IMR-90 (cell line): Measurements from ENCODE around the gene WFDC9. TPM values are rescaled to one million over a fixed set of nuclear protein-coding genes. Genes with fewer than 3 reads are reported as not detected.

Experiments used
- ATAC-seq: fragments of 200-7000 bp; cut with Tn5 transposase; 2 replicates; pipeline ENCODE4 v1.9.1; 2020; ENCODE audit warnings: low read depth, mild to moderate bottlenecking, moderate library complexity
- BruUV-seq: library from RNA; stranded (reverse); fragments of 400-500 nt; replicated peaks from 2 replicates; lab custom pipeline; 2021; lab: Mats Ljungman, UMichigan
- CTCF ChIA-PET: fragments of 300-600 bp; formaldehyde crosslinking; extraction: SDS; loops from one replicate; lab custom pipeline; 2021; ENCODE audit warnings: antibody characterized with exemption; lab: Yijun Ruan, JAX
- POLR2A ChIA-PET: fragments of 300-600 bp; sonication (Branson Sonifier 250); formaldehyde crosslinking; loops from one replicate; lab custom pipeline; 2022; ENCODE audit warnings: antibody characterized with exemption; ENCODE audit not compliant: unreplicated experiment; lab: Charles Lee
- DNase-seq: peaks from one replicate; pipeline ENCODE4 v3.0.0; 2013
- H2AFZ ChIP-seq: replicated peaks from 2 replicates; pipeline ENCODE3; 2013; ENCODE audit warnings: low read length, mild to moderate bottlenecking; ENCODE audit not compliant: poor library complexity
- H2AK5ac ChIP-seq: 2 replicates; pipeline ENCODE4 v1.6.1; 2013; ENCODE audit warnings: low read depth, low read length, inconsistent platforms
- H2AK9ac ChIP-seq: replicated peaks from 2 replicates; pipeline ENCODE3; 2013; ENCODE audit warnings: mild to moderate bottlenecking, low read depth, low read length, moderate library complexity; ENCODE audit not compliant: poor library complexity
- H2BK120ac ChIP-seq: 2 replicates; pipeline ENCODE4 v1.6.1; 2013; ENCODE audit warnings: low read depth, low read length, inconsistent platforms
- H2BK15ac ChIP-seq: 3 replicates; pipeline ENCODE4 v1.6.1; 2013; ENCODE audit warnings: low read depth, low read length, inconsistent platforms
- H2BK20ac ChIP-seq: 2 replicates; pipeline ENCODE4 v1.6.1; 2013; ENCODE audit warnings: low read depth, mild to moderate bottlenecking, inconsistent platforms, low read length, moderate library complexity
- H2BK5ac ChIP-seq: 2 replicates; pipeline ENCODE4 v1.6.1; 2013; ENCODE audit warnings: mild to moderate bottlenecking, low read depth, low read length, inconsistent platforms; ENCODE audit not compliant: poor library complexity, severe bottlenecking
- H3K14ac ChIP-seq: replicated peaks from 2 replicates; pipeline ENCODE4 v1.6.1; 2013; ENCODE audit warnings: low read depth, low read length, inconsistent platforms
- H3K18ac ChIP-seq: 2 replicates; pipeline ENCODE4 v1.6.1; 2013; ENCODE audit warnings: low read depth, low read length, control low read depth
- H3K23ac ChIP-seq: 2 replicates; pipeline ENCODE4 v1.6.1; 2013; ENCODE audit warnings: low read depth, low read length, inconsistent platforms
- H3K27ac ChIP-seq: 2 replicates; pipeline ENCODE4 v1.5.1; 2013; ENCODE audit warnings: mild to moderate bottlenecking, control low read depth, low read length; ENCODE audit not compliant: insufficient read depth
- H3K27me3 ChIP-seq: 2 replicates; pipeline ENCODE4 v1.6.1; 2013; ENCODE audit warnings: low read length; ENCODE audit not compliant: control insufficient read depth, insufficient read depth
- H3K36me3 ChIP-seq: 2 replicates; pipeline ENCODE4 v1.6.1; 2013; ENCODE audit warnings: low read length, mixed read lengths; ENCODE audit not compliant: control insufficient read depth, insufficient read depth
- H3K4ac ChIP-seq: 2 replicates; pipeline ENCODE4 v1.6.1; 2013; ENCODE audit warnings: low read depth, low read length, inconsistent platforms
- H3K4me1 ChIP-seq: 2 replicates; pipeline ENCODE4 v1.6.1; 2013; ENCODE audit warnings: low read length, mixed read lengths; ENCODE audit not compliant: control insufficient read depth, insufficient read depth
- H3K4me2 ChIP-seq: 2 replicates; pipeline ENCODE4 v1.6.1; 2013; ENCODE audit warnings: low read depth, mild to moderate bottlenecking, control low read depth, low read length, moderate library complexity
- H3K4me3 ChIP-seq: 2 replicates; pipeline ENCODE4 v1.5.1; 2013; ENCODE audit warnings: low read depth, mild to moderate bottlenecking, control low read depth, low read length, moderate library complexity; ENCODE audit not compliant: insufficient read depth
- H3K56ac ChIP-seq: 2 replicates; pipeline ENCODE4 v1.6.1; 2013; ENCODE audit warnings: low read length, inconsistent platforms; ENCODE audit not compliant: insufficient read depth; ENCODE audit errors: extremely low read depth
- H3K79me1 ChIP-seq, 2 experiments: 2 replicates each; pipeline ENCODE4 v1.6.1; 2013; ENCODE audit warnings: low read length in 2 of 2, inconsistent platforms in 1 of 2, low read depth in 1 of 2
- H3K9ac ChIP-seq: 2 replicates; pipeline ENCODE4 v1.6.1; 2013; ENCODE audit warnings: low read depth, low read length, control low read depth
- H3K9me1 ChIP-seq: 2 replicates; pipeline ENCODE4 v1.6.1; 2013; ENCODE audit warnings: low read length, inconsistent platforms; ENCODE audit not compliant: insufficient read depth
- H3K9me3 ChIP-seq: 2 replicates; pipeline ENCODE4 v1.6.1; 2013; ENCODE audit warnings: low read length; ENCODE audit not compliant: control insufficient read depth, insufficient read depth
- H4K20me1 ChIP-seq: 2 replicates; pipeline ENCODE4 v1.6.1; 2013; ENCODE audit warnings: low read length, inconsistent platforms; ENCODE audit not compliant: insufficient read depth
- H4K5ac ChIP-seq: 2 replicates; pipeline ENCODE4 v1.6.1; 2013; ENCODE audit warnings: mild to moderate bottlenecking, low read depth, low read length, control low read depth
- H4K8ac ChIP-seq, 2 experiments: 2 replicates each; pipeline ENCODE4 v1.6.1; 2013; ENCODE audit warnings: low read depth in 2 of 2, low read length in 2 of 2, control low read depth in 1 of 2, inconsistent platforms in 1 of 2
- H4K91ac ChIP-seq: 2 replicates; pipeline ENCODE4 v1.6.1; 2013; ENCODE audit warnings: low read depth, low read length, inconsistent platforms; ENCODE audit not compliant: insufficient read depth
- BHLHE40 ChIP-seq: fragments of 150-350 bp; IDR thresholded peaks from 2 replicates; pipeline ENCODE4 v1.6.1; 2016; ENCODE audit warnings: mild to moderate bottlenecking, low read depth, low read length
- CEBPB ChIP-seq: IDR thresholded peaks from 2 replicates; pipeline ENCODE4 v1.6.1; 2012; ENCODE audit warnings: low read depth, low read length, improper control_type of control experiment
- CHD1 ChIP-seq: IDR thresholded peaks from 2 replicates; pipeline ENCODE4 v1.6.1; 2012; ENCODE audit warnings: low read depth, low read length, improper control_type of control experiment
- CTCF ChIP-seq: conservative IDR thresholded peaks from 2 replicates; pipeline ENCODE4 v1.5.1; 2012; ENCODE audit warnings: mild to moderate bottlenecking, low read depth, low read length, improper control_type of control experiment
- ELK1 ChIP-seq: fragments of 150-350 bp; IDR thresholded peaks from 2 replicates; pipeline ENCODE4 v1.6.1; 2016; ENCODE audit warnings: low read depth, mild to moderate bottlenecking, low read length, moderate library complexity, borderline replicate concordance
- FOS ChIP-seq: fragments of 150-350 bp; IDR thresholded peaks from 2 replicates; pipeline ENCODE4 v1.6.1; 2016; ENCODE audit warnings: low read depth, low read length
- MAFK ChIP-seq: IDR thresholded peaks from 2 replicates; pipeline ENCODE4 v1.6.1; 2012; ENCODE audit warnings: low read depth, low read length, improper control_type of control experiment
- MAZ ChIP-seq: IDR thresholded peaks from 2 replicates; pipeline ENCODE4 v1.6.1; 2012; ENCODE audit warnings: low read depth, mild to moderate bottlenecking, low read length, improper control_type of control experiment, moderate library complexity, borderline replicate concordance
- MXI1 ChIP-seq: IDR thresholded peaks from 2 replicates; pipeline ENCODE4 v1.6.1; 2012; ENCODE audit warnings: low read depth, mild to moderate bottlenecking, low read length, moderate library complexity, borderline replicate concordance
- NFE2L2 ChIP-seq: fragments of 150-350 bp; IDR thresholded peaks from 2 replicates; pipeline ENCODE4 v1.6.1; 2016; ENCODE audit warnings: low read depth, mild to moderate bottlenecking, low read length
- POLR2A ChIP-seq: IDR thresholded peaks from 2 replicates; pipeline ENCODE4 v1.6.1; 2012; ENCODE audit warnings: mild to moderate bottlenecking, low read depth, low read length
- RAD21 ChIP-seq: IDR thresholded peaks from 2 replicates; pipeline ENCODE4 v1.6.1; 2012; ENCODE audit warnings: low read length, improper control_type of control experiment
- RCOR1 ChIP-seq: IDR thresholded peaks from 2 replicates; pipeline ENCODE4 v1.6.1; 2012; ENCODE audit warnings: mild to moderate bottlenecking, low read length, improper control_type of control experiment; ENCODE audit not compliant: insufficient replicate concordance
- RFX5 ChIP-seq: IDR thresholded peaks from 2 replicates; pipeline ENCODE4 v1.8.0; 2012; ENCODE audit warnings: low read depth, mild to moderate bottlenecking, low read length, moderate library complexity
- SMC3 ChIP-seq: fragments of 150-350 bp; IDR thresholded peaks from 2 replicates; pipeline ENCODE4 v1.6.1; 2016; ENCODE audit warnings: low read depth, mild to moderate bottlenecking, antibody characterized with exemption, low read length, moderate library complexity
- USF2 ChIP-seq: fragments of 150-350 bp; IDR thresholded peaks from 2 replicates; pipeline ENCODE4 v1.6.1; 2017; ENCODE audit warnings: mild to moderate bottlenecking, antibody characterized with exemption, low read length, low read depth
- WGBS, 2 experiments: methylation state at CpG; one replicate each; pipeline versions ENCODE4 v1.1.5 to v1.1.7; 2013; ENCODE audit warnings: missing lambda C conversion rate in 2 of 2; ENCODE audit not compliant: insufficient read length in 1 of 2; ENCODE audit errors: extremely low coverage in 2 of 2; 5-methylcytosine and 5-hydroxymethylcytosine counted together
- dilution Hi-C: fragments of 300-500 bp; cut with HindIII; formaldehyde crosslinking; loops from one replicate; pipeline ENCODE4 v1.14.3; 2018; ENCODE audit warnings: low sequenced_read_pairs; ENCODE audit not compliant: unreplicated experiment
- in situ Hi-C: fragments of 300-500 bp; cut with MboI; formaldehyde crosslinking; loops from 3 replicates; pipeline ENCODE4 v1.14.3; 2019; ENCODE audit warnings: low sequenced_read_pairs, inconsistent platforms, mixed read lengths
- intact Hi-C: fragments of 100-400 bp; cut with micrococcal nuclease; formaldehyde crosslinking; loops from 2 replicates; pipeline ENCODE4 v1.10.0; 2022
- polyA plus RNA-seq, 3 experiments: library from polyadenylated mRNA; depleted of rRNA; stranded (reverse); fragments of >200 nt; gene quantifications; 2 replicates each; pipeline ENCODE4 v1.2.3, GENCODE V29; 2012; ENCODE audit warnings: low replicate concordance in 1 of 3
- total RNA-seq: library from RNA; depleted of rRNA; stranded (reverse); fragments of >200 nt; gene quantifications from 2 replicates; pipeline ENCODE4 v1.2.3, GENCODE V29; 2012

WFDC9 gene
- total and polyA plus RNA-seq, 2 of the 4 experiments (the other 2 are of a cell fraction), result not detected

GRCh38 chr20:45617591-45617990 lies 13.5 kb downstream of the WFDC9 start:
- TF ChIP-seq USF2 (no peak), NFE2L2 (no peak), CHD1 (no peak), SMC3 (no peak), RAD21 (no peak), BHLHE40 (no peak), RFX5 (no peak), MAFK (no peak), RCOR1 (no peak), FOS (no peak), CTCF (no peak), ELK1 (no peak), MXI1 (no peak), CEBPB (no peak), POLR2A (no peak), MAZ (no peak)
- Histone ChIP-seq H4K20me1 (no peaks in the 10 kb centered on the region), H2AK9ac (no peak overlapping the region), H3K9ac (no peak overlapping the region), H3K18ac (no peak overlapping the region), H4K8ac (no peak overlapping the region), H3K14ac (no peak overlapping the region), H2AK5ac (no peak overlapping the region), H3K4me3 (no peak overlapping the region), H2BK120ac (no peak overlapping the region), H3K79me1 (no peaks in the 10 kb centered on the region), H3K27ac (no peak overlapping the region), H3K23ac (no peak overlapping the region), H2AFZ (no peak overlapping the region), H3K4me2 (no peak overlapping the region), H3K56ac (no peak overlapping the region), H4K91ac (no peak overlapping the region), H3K4me1 (no peaks in the 10 kb centered on the region), H3K36me3 (no peaks in the 10 kb centered on the region), H4K5ac (no peak overlapping the region), H3K9me1 (no peaks in the 10 kb centered on the region), H2BK5ac (no peak overlapping the region), H3K9me3 (no peaks in the 10 kb centered on the region), H3K4ac (no peak overlapping the region), H3K27me3 (no peaks in the 10 kb centered on the region), H2BK20ac (no peak overlapping the region), H2BK15ac (no peak overlapping the region)
- DNase-seq, result no peak
- ATAC-seq, result no peak
- ChIA-PET CTCF (no interaction called here), POLR2A (no interaction called here)
- whole genome bisulfite sequencing, 2 experiments, result no CpG with 5 or more reads among the region's 2 CpGs
- in situ Hi-C loops (no loop called here), dilution Hi-C loops (no loop called here), intact Hi-C loops (no loop called here)
- BruUV-seq, result no TSS peak
